ENCODE measurements around the gene LRRK1. TPM values are rescaled to one million over a fixed set of nuclear protein-coding genes. Genes with fewer than 3 reads are reported as not detected.

LRRK1 gene
- total and polyA plus RNA-seq, 2 of the 13 experiments (the other 11 are each of a cell fraction or from before 2014, with no cell fraction given): 0.13 to 1.2 TPM

DNA sequence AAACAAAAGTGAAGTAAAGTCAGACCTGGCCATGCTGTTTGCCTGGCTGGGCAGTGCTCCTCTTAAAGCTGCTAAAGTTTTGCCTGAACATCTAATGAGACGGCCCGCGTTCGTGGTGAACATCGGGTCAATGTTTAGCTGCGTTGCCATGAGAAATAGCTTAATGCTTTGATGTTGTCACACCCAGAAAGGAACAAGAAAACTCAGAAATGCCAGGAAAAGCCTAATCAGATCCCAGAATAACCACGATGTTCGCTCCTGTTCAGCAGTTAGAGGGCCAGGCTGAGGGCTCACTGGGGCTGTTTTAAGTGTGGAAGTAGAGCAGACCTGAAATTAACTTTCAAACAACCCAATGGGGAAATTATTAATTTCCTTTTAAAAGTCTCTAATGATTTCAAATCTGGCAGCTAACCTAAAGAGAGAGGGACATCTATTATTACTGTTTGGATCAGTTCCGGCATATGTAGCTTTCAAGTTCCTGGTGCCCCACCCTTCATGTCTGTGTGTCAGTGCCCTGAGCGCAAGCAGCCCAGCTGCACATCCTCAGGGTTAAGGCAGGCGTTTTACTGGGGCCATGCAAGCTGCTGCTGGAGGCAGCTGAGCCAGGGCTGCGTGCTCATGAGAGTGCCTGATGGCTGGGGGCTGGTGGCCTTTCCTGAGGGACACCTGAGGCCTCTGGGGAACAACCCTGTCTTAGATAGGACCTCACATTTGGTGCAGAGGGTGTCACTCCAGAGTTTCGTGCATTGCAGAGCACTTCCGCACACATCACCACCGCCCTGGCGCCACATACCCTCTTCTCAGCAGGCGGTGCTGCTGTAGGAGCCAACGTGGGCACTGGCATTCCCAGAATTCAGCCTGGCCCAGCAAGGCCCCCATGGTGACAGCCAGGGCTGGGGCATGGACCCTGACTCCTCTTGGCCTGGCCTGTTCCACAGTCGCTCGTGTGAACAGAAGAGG, 76.6 kb downstream of the LRRK1 start:
- ChIA-PET POLR2A (no interaction called here), CTCF (ENCODE audit: low intra/inter-chr PET ratio, low total read pairs) (no interaction called here)
- H3K79me2 ChIP-seq (ENCODE audit: insufficient read depth, low read length): no peaks in the 10 kb centered on the region
- ATAC-seq: no peak
- H3K4me3 ChIP-seq (replicated peaks in 1 of 3; ENCODE audit: insufficient read depth in 1 of 3, low read depth in 2 of 3, low read length in 3 of 3): no peak overlapping the region
- H3K27me3 ChIP-seq (ENCODE audit: control insufficient read depth in 1 of 2, insufficient read depth in 2 of 2, low read length in 2 of 2): peaks cover 5 to 29% of the 10 kb centered on the region in 2 experiments; a peak in 4 of 5 replicates
- no peak overlapping the region for H3K9ac ChIP-seq (ENCODE audit: insufficient read depth, low read depth, low read length)
- intact Hi-C loops (cut with micrococcal nuclease; ENCODE audit: unreplicated experiment) (no loop called here), in situ Hi-C loops (cut with HindIII; ENCODE audit: extremely low pct_ligation_motif_present, low pct_unique_long_range_greater_than_20kb) (no loop called here)
- no peak overlapping the region for H3K4me2 ChIP-seq (ENCODE audit: low read depth, low read length)
- no peak for FAIRE-seq
- DNase-seq (ENCODE audit: low spot score): no peak
- H3K27ac ChIP-seq (ENCODE audit: extremely low read length, insufficient read depth, low read length): no peak overlapping the region
- H2AFZ ChIP-seq (ENCODE audit: low read length): no peak overlapping the region
- H3K36me3 ChIP-seq (replicated peaks in 1 of 2; ENCODE audit: control insufficient read depth in 1 of 2, insufficient read depth in 2 of 2, low read length in 2 of 2): no peaks in the 10 kb centered on the region
- no peaks in the 10 kb centered on the region for H4K20me1 ChIP-seq (ENCODE audit: insufficient read depth, low read length)
- no TSS peak for BruUV-seq (replicated peaks)
- 13% methylated on average over 16 of the region's 20 CpGs for WGBS (ENCODE audit: low lambda C conversion rate)
- H3K4me1 ChIP-seq (ENCODE audit: insufficient read depth, low read length): no peaks in the 10 kb centered on the region
- H3K9me3 ChIP-seq (ENCODE audit: low read length): no peaks in the 10 kb centered on the region
- TF ChIP-seq ZNF7 (CRISPR knock-in tag; IDR thresholded peaks at IDR 0.05) (0 out of 2 replicates have a peak, but pooled peaks have one; percentile 14), GLI4 (CRISPR knock-in tag; IDR thresholded peaks at IDR 0.05; ENCODE audit: borderline replicate concordance) (no peak)

DNA sequence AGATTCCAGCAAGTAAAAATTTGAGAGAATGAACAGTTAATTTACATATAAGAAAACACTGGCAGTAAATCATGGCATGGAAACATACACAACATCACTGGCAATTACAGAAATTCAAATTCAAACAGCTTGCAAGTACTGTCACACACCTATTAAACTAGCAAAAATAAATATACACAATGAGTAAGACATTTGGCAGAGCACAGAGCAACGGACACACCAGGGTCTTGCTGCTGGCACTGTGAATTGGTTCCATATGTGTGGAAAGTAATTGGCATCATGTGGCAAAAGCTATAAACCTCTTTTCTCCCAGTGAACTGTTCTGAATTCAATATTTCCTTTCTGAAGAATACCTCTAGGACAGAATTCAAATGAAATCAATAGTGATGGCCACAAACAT, 78.3 kb downstream of the LRRK1 start:
- Histone ChIP-seq H3K9ac (ENCODE audit: insufficient read depth, low read depth, low read length) (no peak overlapping the region), H3K27me3 (ENCODE audit: control insufficient read depth in 1 of 2, insufficient read depth in 2 of 2, low read length in 2 of 2) (peaks cover 5 to 46% of the 10 kb centered on the region in 2 experiments), H3K4me2 (ENCODE audit: low read depth, low read length) (no peak overlapping the region), H2AFZ (ENCODE audit: low read length) (no peak overlapping the region), H3K4me1 (ENCODE audit: insufficient read depth, low read length) (no peaks in the 10 kb centered on the region), H3K36me3 (replicated peaks in 1 of 2; ENCODE audit: control insufficient read depth in 1 of 2, insufficient read depth in 2 of 2, low read length in 2 of 2) (no peaks in the 10 kb centered on the region), H3K4me3 (replicated peaks in 1 of 3; ENCODE audit: insufficient read depth in 1 of 3, low read depth in 2 of 3, low read length in 3 of 3) (no peak overlapping the region), H3K79me2 (ENCODE audit: insufficient read depth, low read length) (no peaks in the 10 kb centered on the region), H3K27ac (ENCODE audit: extremely low read length, insufficient read depth, low read length) (no peak overlapping the region), H3K9me3 (ENCODE audit: low read length) (no peaks in the 10 kb centered on the region), H4K20me1 (ENCODE audit: insufficient read depth, low read length) (no peaks in the 10 kb centered on the region)
- CTCF ChIA-PET (ENCODE audit: low intra/inter-chr PET ratio, low total read pairs): no interaction called here
- in situ Hi-C loops (cut with HindIII; ENCODE audit: extremely low pct_ligation_motif_present, low pct_unique_long_range_greater_than_20kb) (no loop called here), intact Hi-C loops (cut with micrococcal nuclease; ENCODE audit: unreplicated experiment) (no loop called here)
- BruUV-seq (replicated peaks): no TSS peak
- 8% methylated on average over 1 of the region's 1 CpG for WGBS (ENCODE audit: low lambda C conversion rate)
- no peak for ATAC-seq
- no peak for DNase-seq (ENCODE audit: low spot score)
- POLR2A ChIA-PET: no interaction called here
- no peak for FAIRE-seq
- no peak for TF ChIP-seq IKZF4 (CRISPR knock-in tag; IDR thresholded peaks at IDR 0.05; ENCODE audit: borderline replicate concordance, low read depth, not compliant biosample characterization)
- no peak for TF ChIP-seq YY1 (IDR thresholded peaks at IDR 0.05; ENCODE audit: insufficient read depth, insufficient replicate concordance, low read depth, low read length)
- no peak for TF ChIP-seq ZNF350 (CRISPR knock-in tag; IDR thresholded peaks at IDR 0.05; ENCODE audit: borderline replicate concordance, low read depth)
